Activated B cell treated with CpG ODN at 0.5 μM for 24 hours (primary cell): ENCODE data around the gene PLEKHJ1. TPM values are rescaled to one million over a fixed set of nuclear protein-coding genes. Genes with fewer than 3 reads are reported as not detected.

Source experiments
- ATAC-seq: fragments of 200-7000 bp; cut with Tn5 transposase; one replicate; pipeline ENCODE4 v1.10.0; 2021; ENCODE audit warnings: low read depth, mild to moderate bottlenecking, moderate library complexity
- CTCF ChIA-PET: fragments of 350-600 bp; sonication (Branson Sonifier 250); formaldehyde crosslinking; loops from one replicate; lab custom pipeline; 2021; ENCODE audit warnings: antibody characterized with exemption; lab: Charles Lee
- POLR2A ChIA-PET: fragments of 350-600 bp; sonication (Branson Sonifier 250); formaldehyde crosslinking; loops from one replicate; lab custom pipeline; 2021; ENCODE audit warnings: antibody characterized with exemption; lab: Charles Lee
- DNase-seq: peaks from one replicate; pipeline ENCODE4 v3.0.0; 2022
- H3K27ac Mint-ChIP-seq: one replicate; pipeline ENCODE4 v1.8.0; 2020; ENCODE audit warnings: mixed read lengths
- H3K27me3 Mint-ChIP-seq: one replicate; pipeline ENCODE4 v1.8.0; 2021; ENCODE audit warnings: mixed read lengths
- H3K36me3 Mint-ChIP-seq: one replicate; pipeline ENCODE4 v1.8.0; 2021; ENCODE audit warnings: low read depth, mixed read lengths
- H3K4me1 Mint-ChIP-seq: one replicate; pipeline ENCODE4 v1.8.0; 2021; ENCODE audit warnings: mixed read lengths
- H3K4me3 Mint-ChIP-seq: one replicate; pipeline ENCODE4 v1.8.0; 2020; ENCODE audit warnings: mild to moderate bottlenecking, mixed read lengths
- H3K9me3 Mint-ChIP-seq: one replicate; pipeline ENCODE4 v1.8.0; 2020; ENCODE audit warnings: mixed read lengths
- CTCF ChIP-seq: fragments of 200-600 bp; IDR thresholded peaks from one replicate; pipeline ENCODE4 v1.8.0; 2022; ENCODE audit warnings: antibody characterized with exemption, mild to moderate bottlenecking
- intact Hi-C: fragments of 100-400 bp; cut with micrococcal nuclease; formaldehyde crosslinking; loops from one replicate; pipeline ENCODE4 v1.15.1; 2024
- total RNA-seq: library from RNA; stranded (reverse); gene quantifications from 2 replicates; pipeline ENCODE4 v1.2.3, GENCODE V29; 2022

Gene PLEKHJ1
- total RNA-seq, 1 donor from 2014 or later: 74.9 TPM

GRCh38 chr19:2188708-2189385 is 47.3 kb downstream of the PLEKHJ1 start:
- no peaks in the 10 kb centered on the region for H3K9me3 Mint-ChIP-seq
- H3K27me3 Mint-ChIP-seq: no peaks in the 10 kb centered on the region
- no peak for TF ChIP-seq CTCF
- ATAC-seq (no peak), DNase-seq (no peak)
- H3K4me1 Mint-ChIP-seq: peaks cover 47% of the 10 kb centered on the region
- H3K4me3 Mint-ChIP-seq: no peak overlapping the region
- H3K27ac Mint-ChIP-seq: no peak overlapping the region
- POLR2A ChIA-PET: interaction anchor here (0.5 to 0.9 kb wide), 4 partner anchors 17 to 269 kb away, joined by 4 to 6 read pairs (median 4); no protein-coding TSS in a partner anchor
- CTCF ChIA-PET: no interaction called here
- H3K36me3 Mint-ChIP-seq: peaks cover 80% of the 10 kb centered on the region
- intact Hi-C loops: loop anchor here (5.0 kb wide), 1 partner anchor 37 kb away; the partner anchor contains the start of gene AP3D1

GRCh38 chr19:2187159-2187558 is 49.0 kb downstream of the PLEKHJ1 start:
- ATAC-seq (no peak), DNase-seq (no peak)
- Mint-ChIP-seq H3K4me1 (peaks cover 61% of the 10 kb centered on the region), H3K36me3 (peaks cover 76% of the 10 kb centered on the region), H3K27ac (peak overlapping the region; percentile 51), H3K9me3 (no peaks in the 10 kb centered on the region), H3K27me3 (no peaks in the 10 kb centered on the region), H3K4me3 (peak overlapping the region; percentile 29)
- ChIA-PET CTCF (interaction anchor here (0.5 to 1.3 kb wide), 2 partner anchors 31 to 193 kb away, joined by 4 to 6 read pairs; no protein-coding TSS in a partner anchor), POLR2A (interaction anchor here (0.6 to 2.7 kb wide), 10 partner anchors 10 to 185 kb away, joined by 3 to 15 read pairs (median 4); partner anchors contain the start of gene AP3D1)
- intact Hi-C loops: loop anchor here (1.0 to 5.0 kb wide), 2 partner anchors 16 to 35 kb away; partner anchors contain the start of gene AP3D1
- no peak for TF ChIP-seq CTCF

GRCh38 chr19:2186071-2186846 is 49.9 kb downstream of the PLEKHJ1 start:
- H3K4me3 Mint-ChIP-seq: no peak overlapping the region
- H3K4me1 Mint-ChIP-seq: peaks cover 64% of the 10 kb centered on the region
- no peaks in the 10 kb centered on the region for H3K9me3 Mint-ChIP-seq
- DNase-seq: no peak
- TF ChIP-seq CTCF: no peak
- ChIA-PET CTCF (no interaction called here), POLR2A (interaction anchor here (0.6 to 2.7 kb wide), 6 partner anchors 13 to 1154 kb away, joined by 3 to 10 read pairs (median 4); partner anchors contain the start of gene CIRBP)
- H3K36me3 Mint-ChIP-seq: peaks cover 73% of the 10 kb centered on the region
- no peak overlapping the region for H3K27ac Mint-ChIP-seq
- intact Hi-C loops: loop anchor here (5.0 kb wide), 1 partner anchor 34 kb away; the partner anchor contains the start of gene AP3D1
- no peaks in the 10 kb centered on the region for H3K27me3 Mint-ChIP-seq
- no peak for ATAC-seq

- no peak overlapping the region for H3K27ac Mint-ChIP-seq
- CTCF ChIA-PET: no interaction called here
- TF ChIP-seq CTCF: no peak
These were observed 50.4 kb downstream of the PLEKHJ1 start for GRCh38 chr19:2185734-2186070.

More at GRCh38 chr19:2185734-2186070, 50.4 kb downstream of the PLEKHJ1 start:
- no peaks in the 10 kb centered on the region for H3K9me3 Mint-ChIP-seq
- POLR2A ChIA-PET: interaction anchor here (0.6 to 2.7 kb wide), 5 partner anchors 12 to 1154 kb away, joined by 3 to 10 read pairs (median 4); partner anchors contain the start of gene CIRBP
- H3K27me3 Mint-ChIP-seq: no peaks in the 10 kb centered on the region
- no peak for ATAC-seq
- no peak overlapping the region for H3K4me3 Mint-ChIP-seq
- H3K36me3 Mint-ChIP-seq: peaks cover 72% of the 10 kb centered on the region
- no peak for DNase-seq
- intact Hi-C loops: loop anchor here (5.0 kb wide), 1 partner anchor 33 kb away; the partner anchor contains the start of gene AP3D1
- peaks cover 64% of the 10 kb centered on the region for H3K4me1 Mint-ChIP-seq
